T47D (cell line): Measurements from ENCODE around the gene COPB1.

Experiments
- DNase-seq, 2 experiments: peaks; one replicate each; pipeline versions ENCODE4 v3.0.0 to v3.0.0-alpha.2; 2011 to 2012; ENCODE audit warnings: low read depth in 1 of 2, low spot score in 1 of 2
- JUND ChIP-seq: IDR thresholded peaks from 2 replicates; pipeline ENCODE4 v1.6.1; 2012; ENCODE audit warnings: low read depth
- in situ Hi-C: cut with HindIII; loops from 2 replicates; pipeline ENCODE4 v1.10.0; 2016; ENCODE audit warnings: low sequenced_read_pairs, low pct_unique_long_range_greater_than_20kb

Gene COPB1

DNA sequence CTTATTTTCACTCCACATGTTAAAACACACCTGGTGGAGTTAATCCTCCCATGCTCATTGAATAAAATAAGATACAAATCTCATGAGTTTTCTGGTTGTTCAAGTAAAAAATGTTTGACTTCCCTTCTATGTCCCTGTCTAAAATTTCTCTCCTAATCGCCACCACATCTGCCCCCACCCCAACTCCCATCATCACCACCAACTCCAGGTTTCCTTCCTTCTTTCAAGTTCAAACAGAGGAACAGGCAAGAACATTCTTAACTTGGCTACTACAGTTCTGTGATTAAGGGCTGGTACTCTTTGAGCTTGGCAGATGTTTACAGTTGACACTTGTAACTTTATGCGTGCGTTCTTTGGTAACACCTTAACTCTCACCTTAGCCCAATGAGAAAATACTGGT lies 29.7 kb upstream of the COPB1 start:
- no peak for TF ChIP-seq JUND
- in situ Hi-C loops: no loop called here
- no peak for DNase-seq

DNA sequence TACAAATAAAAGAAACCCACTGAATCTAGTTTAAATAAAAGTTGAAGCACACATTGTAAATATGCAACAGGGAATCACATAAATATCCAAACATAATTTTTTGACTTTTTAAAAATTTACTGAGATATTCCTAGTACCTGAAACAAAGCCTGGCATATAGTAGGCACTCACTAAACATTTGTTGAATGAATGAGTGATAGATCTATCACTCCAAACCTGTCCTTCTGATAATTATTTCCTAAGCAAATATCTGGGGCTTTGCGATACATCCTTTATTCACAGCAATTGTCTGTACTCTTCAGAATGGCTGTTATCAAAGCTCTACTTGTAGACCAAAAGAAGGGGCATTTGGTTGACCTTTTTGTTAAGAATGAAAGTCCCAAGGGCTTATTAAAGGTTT lies 23.2 kb upstream of the COPB1 start:
- no peak for DNase-seq
- no peak for TF ChIP-seq JUND
- in situ Hi-C loops: no loop called here

DNA sequence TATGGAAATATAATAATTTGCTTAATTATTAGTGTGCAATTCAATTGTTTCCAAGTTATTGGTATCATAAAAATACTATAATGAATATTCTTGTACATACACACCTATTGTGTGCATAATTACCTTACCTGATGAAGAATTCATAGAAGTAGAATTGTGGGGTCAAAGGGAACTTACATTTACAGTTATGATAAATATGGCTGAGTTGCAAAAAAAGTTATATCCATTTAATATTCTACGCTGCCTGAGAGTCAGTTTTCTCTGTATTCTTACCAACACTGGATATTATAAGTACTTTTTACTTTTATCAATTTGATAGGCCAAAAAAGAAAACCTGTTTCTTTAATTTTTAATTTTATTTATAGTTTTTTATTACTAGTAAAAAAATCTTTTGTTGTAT lies 22.6 kb upstream of the COPB1 start:
- in situ Hi-C loops: no loop called here
- TF ChIP-seq JUND: no peak

DNA sequence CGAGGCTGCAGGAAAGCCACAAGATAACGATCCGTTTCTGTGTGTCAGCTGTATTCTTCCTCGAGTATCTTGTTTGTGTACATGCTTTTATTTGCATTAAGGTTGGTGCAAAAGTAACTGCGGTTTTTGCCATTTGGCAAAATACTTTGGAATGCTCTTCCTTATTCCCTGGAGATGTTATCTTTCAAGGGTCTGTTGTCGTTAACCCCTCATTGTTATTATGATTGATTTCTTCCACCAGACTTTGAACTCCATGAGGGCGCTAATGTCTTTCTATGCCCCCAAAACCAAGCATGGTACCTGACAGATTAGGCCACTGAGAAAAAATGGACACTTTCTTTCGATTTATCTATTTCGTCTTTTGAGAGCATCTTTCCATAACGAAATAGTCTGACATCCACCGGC lies 21.1 kb upstream of the COPB1 start:
- in situ Hi-C loops: no loop called here
- no peak for DNase-seq

More for the DNA sequence above, 22.6 kb upstream of the COPB1 start:
- no peak for DNase-seq

DNA sequence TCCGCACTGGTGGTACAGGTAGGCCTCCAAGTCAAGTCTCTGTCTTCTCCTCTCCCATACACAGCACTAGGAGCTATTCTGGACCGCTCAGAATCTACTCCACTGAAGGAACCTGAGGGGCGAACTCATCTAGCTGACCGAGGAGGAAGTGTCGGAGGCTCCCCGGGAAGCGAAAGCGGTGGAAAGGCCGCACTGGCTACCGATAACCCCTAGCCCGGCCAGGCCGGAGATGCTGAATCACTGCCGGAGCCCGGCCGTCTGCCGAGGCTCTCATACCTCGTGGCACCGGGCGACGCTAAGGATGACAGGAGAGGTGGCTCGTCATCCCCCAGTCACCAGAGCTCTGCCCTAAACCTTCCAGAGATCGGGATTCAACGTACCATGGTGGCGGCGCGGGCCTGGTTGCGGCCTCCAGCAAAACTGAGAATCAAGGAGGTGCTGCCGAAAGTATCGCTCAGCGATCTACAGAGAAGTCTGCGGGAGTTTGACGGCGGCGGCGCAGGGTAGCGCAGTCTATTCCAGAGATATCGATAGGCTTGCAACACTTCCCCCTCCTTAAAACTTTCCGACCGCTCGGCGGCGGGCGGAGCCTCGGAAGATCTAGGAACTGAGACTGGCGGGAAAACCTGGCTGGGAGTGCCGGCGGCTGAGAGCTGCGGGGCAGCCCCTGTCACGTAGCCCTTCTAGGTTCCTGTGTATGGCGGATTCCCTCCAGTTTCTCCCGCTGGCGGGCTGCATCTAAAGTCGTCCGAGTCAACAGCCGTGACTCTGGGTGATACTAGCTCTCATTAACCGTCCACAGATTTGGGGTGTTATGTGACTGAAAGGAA lies 20.5 kb upstream of the COPB1 start, which contains the start of gene PSMA1:
Gene PSMA1 (minus strand): TSS at position 470 of the 830 bp plus-strand sequence. CDS start 87 bp downstream, at position 383.
- in situ Hi-C loops: no loop called here
- DNase-seq: peak; percentile 35 to 93
- no peak for TF ChIP-seq JUND

More for the DNA sequence above, 21.1 kb upstream of the COPB1 start:
- no peak for TF ChIP-seq JUND

DNA sequence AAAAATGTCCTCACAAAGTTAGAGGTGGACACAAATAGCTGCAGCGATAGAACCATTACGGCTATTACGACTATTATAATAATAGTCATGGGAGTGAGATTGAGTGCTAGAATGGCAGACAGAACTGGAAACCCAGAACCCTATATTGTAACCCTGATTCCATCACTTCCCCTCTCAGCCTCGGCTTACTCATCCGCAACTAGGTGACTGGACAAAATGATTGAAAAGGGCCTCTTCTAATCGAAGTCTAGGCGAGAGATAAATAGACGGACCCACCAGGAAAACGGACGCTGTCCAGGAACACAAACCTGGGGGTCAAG lies 19.9 kb upstream of the COPB1 start:
- in situ Hi-C loops: no loop called here
- TF ChIP-seq JUND: no peak
- DNase-seq: no peak

DNA sequence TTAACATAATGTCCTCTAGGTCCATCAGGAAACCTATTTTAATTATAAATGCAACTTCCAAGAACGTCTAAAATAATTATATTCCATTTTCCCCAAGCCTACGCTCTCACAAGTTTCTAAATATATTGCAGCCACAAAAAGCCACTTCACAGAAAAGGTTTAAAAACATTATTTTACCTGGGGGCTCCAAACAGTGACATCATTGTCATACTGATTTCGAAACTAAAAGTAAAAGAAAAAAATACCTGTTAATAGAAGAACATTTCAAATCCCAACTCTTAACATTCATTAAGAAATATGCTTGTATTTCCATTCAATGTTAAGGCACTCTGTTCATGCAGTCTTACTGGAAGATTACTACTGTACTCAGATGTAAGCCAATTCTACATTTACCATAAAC lies 19.2 kb upstream of the COPB1 start:
- TF ChIP-seq JUND: no peak
- no peak for DNase-seq
- in situ Hi-C loops: no loop called here

DNA sequence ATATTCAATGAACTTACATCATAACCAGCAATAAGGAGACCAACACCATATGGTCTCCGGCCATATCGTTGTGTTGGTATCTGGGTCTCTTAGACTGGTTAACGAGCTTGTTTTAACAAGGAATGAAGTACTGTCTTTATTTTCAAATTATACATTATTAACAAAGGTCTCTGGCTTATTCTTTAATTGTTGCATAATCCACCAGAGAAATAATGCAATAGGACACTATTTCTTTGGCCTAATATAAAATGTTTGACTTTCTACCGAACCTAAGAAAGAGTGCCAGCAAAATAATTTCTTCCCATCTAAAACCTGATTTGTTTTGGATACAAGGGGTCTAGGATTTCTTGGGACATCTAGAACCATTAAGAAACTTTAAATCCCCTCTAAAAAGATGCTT lies 14.2 kb upstream of the COPB1 start:
- in situ Hi-C loops: no loop called here
- DNase-seq: no peak
- no peak for TF ChIP-seq JUND

DNA sequence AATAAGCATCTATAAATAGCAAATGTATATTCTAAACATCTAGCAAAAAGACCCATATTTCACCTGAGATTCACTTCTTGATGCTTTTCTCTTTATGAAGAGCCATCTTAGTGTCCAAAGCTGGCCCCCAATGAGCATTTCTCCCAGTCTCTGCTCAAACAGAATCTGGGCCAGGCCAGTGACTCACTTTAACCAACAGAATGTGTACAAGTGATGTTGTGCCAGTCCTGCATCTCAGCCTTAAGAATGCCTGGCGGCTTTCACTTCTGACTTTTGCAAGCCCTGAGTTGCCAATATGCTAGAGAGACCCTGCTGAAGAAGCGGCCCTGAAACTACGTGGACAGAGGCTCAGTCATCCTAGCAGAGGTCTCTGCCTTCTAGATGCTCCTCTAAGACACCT lies 6.9 kb upstream of the COPB1 start:
- in situ Hi-C loops: no loop called here
- DNase-seq: no peak
- no peak for TF ChIP-seq JUND

DNA sequence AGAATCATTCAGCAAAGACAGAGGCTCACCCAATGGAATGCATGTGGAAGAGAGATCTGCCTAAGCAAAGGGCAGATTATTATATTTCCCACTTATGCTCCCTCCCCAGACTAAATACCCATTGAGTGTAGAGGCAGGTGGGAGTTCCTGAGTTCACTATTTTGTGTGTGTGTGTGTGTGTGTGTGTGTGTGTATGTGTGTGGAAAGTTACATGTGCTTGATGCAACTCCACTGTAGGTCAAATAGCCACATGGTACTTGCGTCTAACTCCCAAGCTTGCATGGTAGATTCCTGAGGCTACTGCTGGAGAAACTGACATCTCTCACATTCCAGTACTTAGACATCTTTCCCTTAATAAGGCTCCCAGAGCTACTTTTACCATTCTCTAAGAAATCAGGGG lies 3.4 kb upstream of the COPB1 start:
- no peak for TF ChIP-seq JUND
- in situ Hi-C loops: no loop called here
- DNase-seq: no peak

DNA sequence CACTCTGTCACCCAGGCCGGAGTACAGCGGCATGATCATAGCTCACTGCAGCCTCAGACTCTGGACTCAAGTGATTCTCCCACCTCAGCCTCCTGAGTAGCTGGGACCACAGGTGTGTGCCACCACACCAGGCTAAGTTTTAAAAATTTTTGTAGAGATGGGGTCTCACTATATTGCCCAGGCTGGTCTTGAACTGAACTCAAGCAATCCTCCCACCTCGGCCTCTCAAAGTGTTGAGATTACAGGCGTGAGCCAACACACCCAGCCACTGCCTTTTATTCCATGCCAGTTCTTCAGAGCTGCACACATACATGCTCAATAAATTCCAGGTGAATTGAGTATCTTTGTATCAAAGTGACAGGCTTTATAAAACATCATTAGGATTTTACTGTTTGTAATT lies 2.4 kb upstream of the COPB1 start:
- no peak for DNase-seq
- no peak for TF ChIP-seq JUND
- in situ Hi-C loops: no loop called here

DNA sequence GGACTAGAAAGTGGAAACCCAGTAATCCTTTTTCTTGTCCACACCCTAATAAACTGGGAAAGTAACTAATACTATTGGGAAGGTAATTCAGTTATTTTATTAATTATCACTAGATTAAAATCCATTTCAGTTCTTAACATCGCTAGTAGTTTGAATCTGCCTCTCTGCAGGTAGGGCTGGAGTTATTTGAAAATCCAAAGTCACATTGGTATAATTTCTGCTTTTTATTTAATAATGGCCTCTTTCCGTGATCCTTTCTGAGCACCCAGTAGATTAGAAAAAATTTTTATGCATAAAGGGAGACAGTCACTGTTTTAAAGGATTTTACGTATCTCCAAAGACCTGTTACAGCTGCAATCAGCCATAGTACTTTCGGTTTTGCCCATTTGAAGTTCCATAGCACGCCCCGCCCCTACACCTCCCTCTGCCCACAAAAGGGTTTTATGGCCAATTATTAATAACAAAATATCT lies 605 bp upstream of the COPB1 start:
- in situ Hi-C loops: no loop called here
- no peak for TF ChIP-seq JUND
- DNase-seq: peak in 1 of 2 experiments; percentile 31

DNA sequence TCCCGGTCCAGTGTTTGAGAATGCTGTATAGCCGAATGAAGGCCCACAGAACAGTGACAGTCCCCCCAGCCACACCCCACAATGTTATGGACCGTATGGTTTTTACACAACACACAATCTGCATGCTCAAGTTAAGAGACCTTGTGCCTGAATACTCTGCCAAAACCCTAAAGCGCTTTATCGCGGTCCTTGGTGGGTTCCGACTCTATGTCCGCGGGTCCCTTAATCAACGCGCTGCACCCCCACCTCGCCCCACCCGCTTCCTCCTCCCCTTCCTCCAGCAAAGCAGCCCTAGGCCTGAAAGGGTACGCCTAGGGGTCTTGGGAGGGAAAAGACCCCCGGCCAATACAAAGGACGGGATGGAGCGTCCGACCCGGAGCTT lies 442 bp downstream of the COPB1 start:
- DNase-seq: peak in 1 of 2 experiments; percentile 11
- TF ChIP-seq JUND: no peak
- in situ Hi-C loops: no loop called here

DNA sequence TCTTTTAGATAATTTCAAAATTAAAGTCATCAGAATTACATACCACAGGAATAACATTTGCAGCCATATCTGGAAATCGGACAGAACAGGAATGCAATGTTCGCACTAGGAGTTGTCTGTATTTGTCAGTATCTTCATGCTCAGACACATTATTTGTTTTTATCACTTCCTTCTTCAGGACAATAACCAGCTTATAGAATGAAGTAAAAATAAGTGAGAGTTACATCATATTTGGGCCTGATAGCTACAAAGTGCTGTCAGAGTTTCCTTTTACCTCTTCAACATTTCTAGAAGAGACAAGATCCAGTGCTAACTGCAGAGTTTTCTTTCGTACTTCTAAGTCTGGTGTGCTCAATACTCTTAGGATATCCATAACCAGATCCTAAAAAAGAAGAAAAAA lies 18.9 kb downstream of the COPB1 start:
- no peak for DNase-seq
- no peak for TF ChIP-seq JUND
- in situ Hi-C loops: no loop called here
